HG03520 (cell line): ENCODE data around the gene FRMD8.

Experiments used
- ATAC-seq: cut with Tn5 transposase; IDR thresholded peaks from one replicate; pipeline ENCODE4 v1.9.1; 2021; ENCODE audit warnings: mild to moderate bottlenecking, moderate library complexity; ENCODE audit not compliant: unreplicated experiment

Gene FRMD8

GRCh38 chr11:65390996-65391395 lies 4.6 kb downstream of the FRMD8 start:
- no peak for ATAC-seq

- no peak for ATAC-seq
Observed at GRCh38 chr11:65392186-65392829, 5.9 kb downstream of the FRMD8 start.

GRCh38 chr11:65392899-65393298 lies 6.5 kb downstream of the FRMD8 start:
- ATAC-seq: no peak

- no peak for ATAC-seq
Observed at GRCh38 chr11:65393513-65394079, 7.2 kb downstream of the FRMD8 start.

GRCh38 chr11:65394125-65394536 lies 7.7 kb downstream of the FRMD8 start:
- no peak for ATAC-seq

- no peak for ATAC-seq
Observed at GRCh38 chr11:65395961-65396530, 9.6 kb downstream of the FRMD8 start.

- no peak for ATAC-seq
Observed at GRCh38 chr11:65396769-65397745, 10.6 kb downstream of the FRMD8 start.

- no peak for ATAC-seq
Observed at GRCh38 chr11:65398362-65398910, 12.0 kb downstream of the FRMD8 start.

GRCh38 chr11:65399249-65399648 lies 12.8 kb downstream of the FRMD8 start:
- ATAC-seq: no peak

- ATAC-seq: no peak
Observed at GRCh38 chr11:65399845-65400244, 13.4 kb downstream of the FRMD8 start.

- ATAC-seq: no peak
Observed at GRCh38 chr11:65400307-65401072, 14.1 kb downstream of the FRMD8 start.

GRCh38 chr11:65401073-65401802 lies 14.8 kb downstream of the FRMD8 start:
- no peak for ATAC-seq

- no peak for ATAC-seq
Observed at GRCh38 chr11:65401803-65402248, 15.4 kb downstream of the FRMD8 start.

- ATAC-seq: no peak
Observed at GRCh38 chr11:65402790-65403189, 16.4 kb downstream of the FRMD8 start.

- no peak for ATAC-seq
Observed at GRCh38 chr11:65403607-65404121, 17.2 kb downstream of the FRMD8 start.

GRCh38 chr11:65404210-65404609 lies 17.8 kb downstream of the FRMD8 start:
- no peak for ATAC-seq

- no peak for ATAC-seq
Observed at GRCh38 chr11:65404638-65405339, 18.4 kb downstream of the FRMD8 start.

- ATAC-seq: no peak
Observed at GRCh38 chr11:65410936-65411680, 24.7 kb downstream of the FRMD8 start.
